ENCODE measurements around the gene AUTS2. TPM values are rescaled to one million over a fixed set of nuclear protein-coding genes. Genes with fewer than 3 reads are reported as not detected.

The AUTS2 gene
- polyA plus RNA-seq, 1 donor (not counting 4 experiments of a cell fraction or from before 2014, with no cell fraction given) = 4.7 TPM

DNA sequence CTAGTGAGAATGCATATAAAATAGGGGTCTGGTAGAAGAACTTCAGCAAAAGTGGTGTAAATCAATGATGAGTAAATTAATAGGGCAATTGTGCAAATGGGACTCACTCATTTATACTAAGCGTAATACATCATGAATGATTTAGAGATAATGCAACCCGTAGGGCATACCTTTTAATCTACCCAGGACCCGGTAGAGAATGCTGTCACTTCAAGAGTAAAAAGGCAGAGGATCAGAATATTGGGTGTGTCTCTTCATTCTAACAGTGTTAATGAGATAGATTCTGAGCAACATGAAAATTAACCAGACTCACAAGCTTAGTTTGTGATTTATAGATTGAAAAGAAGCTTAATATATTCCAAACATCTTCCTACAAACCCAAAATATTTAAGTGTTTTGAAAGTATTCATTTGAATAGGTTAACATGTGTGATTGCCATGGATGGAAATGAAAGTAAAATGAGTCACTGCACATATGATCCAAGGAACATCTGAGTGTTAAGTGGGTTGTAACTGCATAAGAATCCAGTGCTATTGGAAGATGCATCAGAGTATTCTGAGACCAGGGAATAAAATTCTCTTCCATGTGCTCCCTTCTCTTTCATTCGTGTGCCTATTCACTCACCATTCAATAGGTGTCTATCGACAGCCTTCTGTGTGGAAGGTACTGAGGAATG, 690.6 kb downstream of the AUTS2 start:
- Histone ChIP-seq H3K9ac (ENCODE audit: control insufficient read depth, extremely low read depth, insufficient read depth, low read length) (no peak overlapping the region), H3K27me3 (ENCODE audit: control insufficient read depth, extremely low read depth, insufficient read depth, low read length) (no peaks in the 10 kb centered on the region), H4K20me1 (ENCODE audit: control insufficient read depth, extremely low read depth, insufficient read depth, low read length) (no peaks in the 10 kb centered on the region), H3K79me2 (ENCODE audit: control insufficient read depth, insufficient read depth, low read length) (no peaks in the 10 kb centered on the region), H3K36me3 (ENCODE audit: control insufficient read depth in 2 of 2, extremely low read depth in 1 of 2, insufficient read depth in 2 of 2, low read length in 2 of 2) (no peaks in the 10 kb centered on the region), H3K9me3 (ENCODE audit: control insufficient read depth, low read depth, low read length) (no peaks in the 10 kb centered on the region), H2AFZ (ENCODE audit: control insufficient read depth, low read length) (peak overlapping the region; percentile 51), H3K4me3 (ENCODE audit: control insufficient read depth in 2 of 3, extremely low read depth in 1 of 3, insufficient read depth in 2 of 3, low read depth in 1 of 3, low read length in 3 of 3) (no peak overlapping the region), H3K4me2 (ENCODE audit: control insufficient read depth, extremely low read depth, insufficient read depth, low read depth, low read length) (peak overlapping the region; percentile 34), H3K9me1 (ENCODE audit: control insufficient read depth, extremely low read depth, insufficient read depth, low read length) (no peaks in the 10 kb centered on the region), H3K4me1 (ENCODE audit: control insufficient read depth, extremely low read depth, insufficient read depth, low read length) (peaks cover 18% of the 10 kb centered on the region), H3K27ac (ENCODE audit: control insufficient read depth, insufficient read depth, low read length) (no peak overlapping the region)
- TF ChIP-seq EZH2 (IDR thresholded peaks at IDR 0.05; ENCODE audit: low read length) = no peak
- TF ChIP-seq CTCF (optimal IDR thresholded peaks at IDR 0.05 in 1 of 3, IDR thresholded peaks at IDR 0.05 in 1 of 3, conservative IDR thresholded peaks at IDR 0.05 in 1 of 3; ENCODE audit: extremely low read depth in 1 of 3, insufficient read depth in 2 of 3, low read length in 3 of 3) = no peak
- no peak for DNase-seq (ENCODE audit: low read depth, low spot score)
- dilution Hi-C loops (cut with MboI; ENCODE audit: extremely low pct_ligation_motif_present, low sequenced_read_pairs) = no loop called here
- FAIRE-seq = peak; percentile 66

- peaks cover 7% of the 10 kb centered on the region for H3K4me1 ChIP-seq (ENCODE audit: control insufficient read depth, extremely low read depth, insufficient read depth, low read length)
- no peak for TF ChIP-seq CTCF (optimal IDR thresholded peaks at IDR 0.05 in 1 of 3, IDR thresholded peaks at IDR 0.05 in 1 of 3, conservative IDR thresholded peaks at IDR 0.05 in 1 of 3; ENCODE audit: extremely low read depth in 1 of 3, insufficient read depth in 2 of 3, low read length in 3 of 3)
- TF ChIP-seq EZH2 (IDR thresholded peaks at IDR 0.05; ENCODE audit: low read length) = no peak
- H3K9me1 ChIP-seq (ENCODE audit: control insufficient read depth, extremely low read depth, insufficient read depth, low read length) = no peaks in the 10 kb centered on the region
- H3K27ac ChIP-seq (ENCODE audit: control insufficient read depth, insufficient read depth, low read length) = no peak overlapping the region
- FAIRE-seq (no peak), DNase-seq (ENCODE audit: low read depth, low spot score) (no peak)
- H4K20me1 ChIP-seq (ENCODE audit: control insufficient read depth, extremely low read depth, insufficient read depth, low read length) = no peaks in the 10 kb centered on the region
- H3K4me2 ChIP-seq (ENCODE audit: control insufficient read depth, extremely low read depth, insufficient read depth, low read depth, low read length) = no peak overlapping the region
- H3K9me3 ChIP-seq (ENCODE audit: control insufficient read depth, low read depth, low read length) = no peaks in the 10 kb centered on the region
- H3K9ac ChIP-seq (ENCODE audit: control insufficient read depth, extremely low read depth, insufficient read depth, low read length) = no peak overlapping the region
- H3K36me3 ChIP-seq (ENCODE audit: control insufficient read depth in 2 of 2, extremely low read depth in 1 of 2, insufficient read depth in 2 of 2, low read length in 2 of 2) = no peaks in the 10 kb centered on the region
- dilution Hi-C loops (cut with MboI; ENCODE audit: extremely low pct_ligation_motif_present, low sequenced_read_pairs) = no loop called here
- no peak overlapping the region for H2AFZ ChIP-seq (ENCODE audit: control insufficient read depth, low read length)
- no peaks in the 10 kb centered on the region for H3K79me2 ChIP-seq (ENCODE audit: control insufficient read depth, insufficient read depth, low read length)
- no peaks in the 10 kb centered on the region for H3K27me3 ChIP-seq (ENCODE audit: control insufficient read depth, extremely low read depth, insufficient read depth, low read length)
- H3K4me3 ChIP-seq (ENCODE audit: control insufficient read depth in 2 of 3, extremely low read depth in 1 of 3, insufficient read depth in 2 of 3, low read depth in 1 of 3, low read length in 3 of 3) = no peak overlapping the region
These were observed 694.4 kb downstream of the AUTS2 start for GRCh38 chr7:70292716-70293115.
